GM21717 (cell line): ENCODE measurements around the gene CSF2RB.

Source experiments
- ATAC-seq: cut with Tn5 transposase; IDR thresholded peaks from one replicate; pipeline ENCODE4 v1.9.1; 2021; ENCODE audit warnings: mild to moderate bottlenecking, moderate library complexity; ENCODE audit not compliant: unreplicated experiment

The CSF2RB gene

DNA sequence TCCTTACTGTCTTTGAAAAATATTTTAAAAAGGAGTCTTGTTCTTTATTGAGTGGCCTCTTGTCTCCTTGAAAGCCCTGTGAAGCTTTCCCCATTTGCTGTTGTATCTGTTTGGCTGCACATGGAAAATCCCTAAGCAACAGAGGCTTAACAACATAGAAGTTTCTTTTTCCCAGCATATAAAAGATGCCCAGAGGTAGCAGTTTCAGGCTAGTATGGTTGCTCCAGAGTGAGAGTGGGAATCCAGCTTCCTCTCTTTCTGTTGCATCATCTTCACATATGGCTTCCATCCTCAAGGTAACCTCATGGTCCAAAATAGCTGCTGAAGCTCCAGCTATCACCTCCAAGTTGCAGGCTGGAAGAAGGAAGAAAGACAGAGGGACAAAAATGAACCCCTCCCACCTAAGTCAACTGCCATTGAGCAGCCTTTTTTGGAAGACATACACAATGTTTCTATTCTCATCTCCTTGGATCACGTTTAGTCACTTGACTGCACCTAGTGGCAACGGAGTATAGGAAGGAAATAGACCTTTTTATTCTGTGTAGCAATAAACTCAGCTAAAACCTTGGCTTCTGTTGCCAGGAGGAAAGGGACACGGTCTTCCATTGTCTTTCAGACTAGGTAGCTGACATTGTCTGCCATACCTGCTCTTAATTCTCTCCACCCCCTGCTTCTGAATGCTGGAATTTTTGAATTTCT, 5.3 kb downstream of the CSF2RB start:
- ATAC-seq = no peak

DNA sequence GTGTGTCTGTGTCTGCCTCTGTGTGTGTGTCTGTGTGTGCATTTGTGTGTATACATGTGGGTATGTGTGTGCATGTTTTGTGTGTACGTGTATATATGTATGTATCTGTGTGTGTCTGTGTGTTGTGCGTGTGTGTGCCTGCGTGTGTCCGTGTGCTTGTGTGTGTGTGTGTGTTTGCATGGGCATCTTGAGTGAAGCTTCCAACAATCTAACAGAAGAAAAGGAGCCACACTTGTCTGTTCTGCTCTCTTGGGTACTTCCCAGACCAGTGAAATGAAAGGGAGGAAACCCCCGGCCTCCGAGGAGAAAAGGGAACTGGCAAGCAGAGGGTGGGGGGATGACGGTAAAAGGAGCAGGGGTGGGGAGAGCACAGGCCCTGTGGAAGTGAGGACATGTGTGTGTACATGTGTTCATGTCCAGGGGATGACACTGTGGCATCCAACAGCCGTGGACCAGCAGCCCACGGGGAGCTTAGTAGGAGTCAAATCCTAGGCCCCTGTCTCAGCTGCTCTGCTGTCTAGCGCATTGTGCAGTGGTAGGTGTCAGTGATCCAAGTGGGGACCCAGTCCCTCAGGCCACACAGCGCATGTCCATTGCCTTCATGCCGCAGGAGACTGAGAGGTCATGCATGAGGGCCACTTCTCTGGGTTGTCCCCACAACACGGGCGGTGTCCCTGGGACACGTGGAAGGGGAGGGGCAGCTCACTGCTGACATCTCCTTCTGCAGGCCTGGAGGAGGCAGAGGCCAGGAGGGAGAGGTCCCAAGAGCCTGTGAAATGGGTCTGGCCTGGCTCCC, 8.1 kb downstream of the CSF2RB start:
- ATAC-seq = no peak

DNA sequence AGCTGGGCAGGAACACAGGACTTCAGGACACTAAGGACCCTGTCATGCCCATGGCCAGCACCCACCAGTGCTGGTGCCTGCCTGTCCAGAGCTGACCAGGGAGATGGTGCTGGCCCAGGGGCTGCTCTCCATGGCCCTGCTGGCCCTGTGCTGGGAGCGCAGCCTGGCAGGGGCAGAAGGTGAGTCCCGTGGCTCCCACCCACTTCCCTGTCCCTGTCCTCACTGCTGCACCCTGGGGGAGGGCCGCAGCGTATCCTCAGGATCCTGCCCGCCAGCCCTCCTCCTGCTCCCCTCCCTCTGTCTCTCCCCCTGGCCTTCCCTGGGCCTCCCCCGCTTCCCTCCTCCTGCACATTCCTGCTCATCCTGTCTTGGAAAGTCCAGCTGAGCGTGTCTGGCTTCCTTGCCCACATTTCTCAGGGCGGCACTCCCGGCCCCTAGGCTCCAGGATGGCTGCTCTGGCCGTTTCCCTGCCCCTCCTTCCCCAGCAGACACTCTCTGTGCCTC, 8.7 kb downstream of the CSF2RB start:
- ATAC-seq = no peak

DNA sequence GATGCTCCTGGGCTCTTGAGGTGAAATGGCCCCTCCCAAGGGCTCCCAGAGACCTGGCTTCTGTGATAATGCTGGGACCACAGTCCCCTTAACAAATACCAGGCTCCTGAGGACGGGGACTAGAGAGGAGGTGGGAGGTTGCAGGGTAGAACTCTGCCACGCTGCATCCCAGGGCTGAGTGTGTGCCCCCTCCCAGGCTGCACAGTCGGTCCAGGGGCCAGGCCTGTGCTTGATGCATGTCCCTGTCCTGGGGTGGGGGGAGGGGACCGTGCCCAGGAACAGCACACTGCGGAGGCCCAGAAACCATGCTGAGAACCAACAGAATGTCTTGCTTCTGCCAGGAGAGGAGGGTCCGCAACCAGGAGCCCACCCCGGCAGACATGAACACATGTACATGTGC, 9.3 kb downstream of the CSF2RB start:
- ATAC-seq = no peak

DNA sequence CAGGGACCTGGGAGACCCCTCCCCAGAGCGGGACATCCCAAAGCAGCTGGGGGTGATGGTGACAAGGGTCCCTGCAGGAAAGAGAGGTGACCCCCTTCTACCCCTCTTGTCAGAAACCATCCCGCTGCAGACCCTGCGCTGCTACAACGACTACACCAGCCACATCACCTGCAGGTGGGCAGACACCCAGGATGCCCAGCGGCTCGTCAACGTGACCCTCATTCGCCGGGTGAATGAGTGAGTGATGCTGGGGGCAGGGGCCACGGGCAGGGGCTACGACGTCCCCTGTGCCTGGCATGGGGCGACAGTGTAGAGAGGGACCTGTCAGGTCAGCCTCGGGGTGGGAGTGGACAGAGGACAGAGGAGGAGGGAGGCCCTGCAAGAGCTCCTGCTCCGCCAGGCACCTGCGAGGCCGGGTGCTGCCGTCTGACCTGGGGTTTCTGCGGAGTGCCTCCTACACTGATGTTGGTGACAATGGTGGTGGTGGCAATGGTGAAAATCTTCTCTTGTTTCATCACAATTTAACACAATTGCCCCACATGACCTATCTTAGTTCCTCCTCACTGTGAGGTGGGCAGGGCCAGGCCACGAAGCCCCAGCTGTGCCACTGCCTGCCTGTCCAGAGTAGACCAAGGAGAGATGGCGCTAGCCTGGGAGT, 9.8 kb downstream of the CSF2RB start:
- no peak for ATAC-seq

DNA sequence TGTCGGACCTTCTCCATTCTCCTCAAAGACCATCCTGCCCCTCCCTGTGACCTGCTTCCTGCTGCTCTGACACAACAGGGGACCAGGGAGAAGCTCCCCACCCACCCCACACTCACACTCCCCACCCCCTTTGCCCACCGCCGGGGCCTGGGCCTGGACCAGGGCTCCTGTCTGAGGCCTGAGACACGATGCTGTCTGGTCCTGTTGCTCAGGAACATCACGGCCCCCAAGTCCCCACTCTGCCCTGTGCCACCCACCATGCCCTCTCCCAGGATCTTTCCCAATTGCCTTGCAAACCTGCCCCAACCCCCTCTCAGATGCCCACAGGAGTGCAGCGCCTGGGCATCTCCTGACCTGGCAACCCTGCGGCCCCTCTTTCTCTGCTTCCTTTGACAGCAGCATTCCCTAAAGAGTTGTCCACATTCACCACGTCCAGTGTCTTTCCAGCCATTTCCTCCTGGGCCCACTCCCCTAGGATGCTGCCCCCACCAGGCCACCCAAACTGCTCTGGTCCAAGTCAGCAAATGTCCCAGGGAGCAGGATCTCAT, 10.8 kb downstream of the CSF2RB start:
- no peak for ATAC-seq

DNA sequence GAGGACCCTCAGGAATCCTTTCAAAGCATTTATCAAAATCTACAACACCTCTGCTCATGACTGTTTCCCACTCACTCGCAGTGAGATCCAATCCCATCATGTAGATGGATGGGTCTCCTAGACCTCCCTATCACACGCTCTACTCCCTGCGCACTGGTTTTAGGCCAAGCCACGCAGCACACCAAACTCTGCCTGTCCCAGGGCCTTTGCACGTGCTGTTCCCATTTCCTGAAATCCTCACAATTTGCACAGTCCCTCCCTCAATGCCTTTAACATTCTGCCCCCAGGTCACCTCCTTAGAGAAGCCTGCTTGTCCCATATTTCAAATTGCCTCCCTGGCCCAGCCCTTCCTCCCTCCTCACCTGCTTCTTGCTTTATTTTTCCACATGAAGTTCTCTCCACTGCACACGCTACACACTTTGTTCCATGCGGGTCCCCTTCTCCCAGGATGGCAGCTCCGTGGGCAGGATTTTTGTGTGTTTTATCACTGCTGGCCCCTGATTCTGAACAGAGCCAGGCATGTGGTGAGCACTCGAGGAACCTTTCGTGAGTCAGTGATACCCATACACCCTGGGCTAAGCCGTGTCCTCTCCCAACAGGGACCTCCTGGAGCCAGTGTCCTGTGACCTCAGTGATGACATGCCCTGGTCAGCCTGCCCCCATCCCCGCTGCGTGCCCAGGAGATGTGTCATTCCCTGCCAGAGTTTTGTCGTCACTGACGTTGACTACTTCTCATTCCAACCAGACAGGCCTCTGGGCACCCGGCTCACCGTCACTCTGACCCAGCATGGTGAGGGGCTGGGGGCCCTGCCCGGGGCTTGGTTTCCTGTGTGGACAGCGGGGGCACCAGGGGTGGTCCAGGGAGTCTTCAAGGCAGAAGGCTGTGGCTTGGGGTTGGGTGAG, 12.2 kb downstream of the CSF2RB start:
- ATAC-seq = no peak

DNA sequence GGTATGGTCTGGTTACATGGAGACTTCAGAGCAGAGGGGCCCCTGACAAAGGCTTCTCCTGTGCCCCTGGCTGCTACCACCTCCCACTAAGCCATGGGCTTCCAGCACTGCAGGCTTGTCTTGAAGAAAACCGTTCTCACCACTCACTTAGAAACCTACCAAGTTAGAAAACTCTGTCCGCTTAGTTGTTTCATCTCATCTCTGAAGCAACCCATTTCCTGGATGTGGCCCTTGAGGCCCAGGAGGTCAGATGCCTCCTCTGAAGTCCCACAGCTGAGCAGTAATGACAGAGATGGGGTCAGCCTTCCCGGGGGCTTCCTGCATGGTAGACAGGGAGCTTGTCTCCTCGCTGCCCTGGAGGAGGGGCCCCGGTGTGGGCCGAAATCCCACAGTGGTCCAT, 12.9 kb downstream of the CSF2RB start:
- ATAC-seq = no peak

DNA sequence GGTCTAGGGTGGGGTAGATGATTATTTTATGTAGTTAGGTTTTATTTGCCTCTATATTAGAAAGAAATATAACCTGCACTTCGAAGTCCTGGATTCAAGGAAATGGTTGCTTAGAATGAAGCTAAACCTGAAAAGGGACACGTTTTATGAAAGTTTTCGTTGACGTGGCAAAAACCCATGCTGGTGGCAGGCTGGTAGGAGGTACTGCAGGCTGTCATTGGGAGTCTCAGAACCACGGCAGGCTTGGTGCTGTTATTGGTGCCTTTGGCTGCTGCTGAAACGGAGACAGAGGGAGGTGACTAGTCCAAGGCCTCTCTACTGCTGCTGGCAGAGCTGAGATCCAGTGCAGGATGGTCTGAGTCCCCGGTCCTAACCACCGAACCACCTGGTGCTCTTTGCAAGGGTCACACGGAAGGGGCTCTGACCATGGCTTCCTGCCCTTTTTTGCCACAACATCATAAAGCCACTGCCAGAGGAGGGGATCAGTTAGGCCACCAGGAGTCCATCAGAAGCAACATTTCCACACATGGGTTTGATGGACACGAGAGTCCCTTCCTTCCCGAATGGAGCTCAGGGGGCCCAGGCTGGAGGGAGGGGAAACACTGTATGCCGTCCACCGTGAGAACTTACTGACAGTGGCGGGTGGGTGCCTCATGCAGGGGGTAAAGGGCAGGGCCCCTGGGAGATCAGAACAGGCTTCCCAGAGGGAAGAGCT, 13.4 kb downstream of the CSF2RB start:
- ATAC-seq = no peak

DNA sequence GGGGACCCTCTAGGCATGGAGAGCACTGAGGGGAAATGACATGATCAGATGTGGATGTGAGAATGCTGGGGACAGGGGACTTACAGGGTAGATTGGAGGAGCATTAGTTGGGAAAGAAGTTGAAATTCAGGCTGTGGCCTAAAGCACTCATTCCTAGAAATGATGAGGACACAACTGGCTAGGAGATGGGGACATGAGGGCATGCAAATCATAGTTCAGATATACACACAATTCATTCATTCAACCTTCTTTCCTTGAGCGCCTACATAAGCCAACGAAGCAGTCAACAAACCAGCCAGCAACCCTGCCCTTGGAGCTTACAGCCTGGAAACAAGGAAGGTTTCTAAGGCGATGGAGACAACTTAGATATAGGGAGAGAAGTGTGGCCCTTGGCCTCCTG, 14.2 kb downstream of the CSF2RB start:
- no peak for ATAC-seq

DNA sequence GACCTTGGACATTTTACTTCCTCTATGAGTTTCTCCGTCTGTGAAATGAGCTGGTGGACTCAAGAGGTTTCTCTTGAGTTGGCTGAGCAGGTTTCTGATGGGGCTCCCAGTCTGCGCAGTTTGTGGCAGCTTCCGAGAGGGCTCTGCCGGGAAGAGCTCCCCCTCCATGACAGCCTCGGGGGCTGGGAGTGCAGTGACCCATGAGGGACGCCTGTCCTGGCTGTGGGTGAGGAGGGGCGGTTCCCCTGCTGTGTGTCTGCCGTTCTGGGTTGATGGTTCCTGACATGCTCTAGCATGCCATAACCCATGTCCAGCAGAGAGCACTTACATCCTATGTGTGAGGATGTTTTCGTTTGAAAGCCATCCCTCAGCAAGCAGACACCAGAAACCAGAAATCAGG, 14.8 kb downstream of the CSF2RB start:
- ATAC-seq = no peak

DNA sequence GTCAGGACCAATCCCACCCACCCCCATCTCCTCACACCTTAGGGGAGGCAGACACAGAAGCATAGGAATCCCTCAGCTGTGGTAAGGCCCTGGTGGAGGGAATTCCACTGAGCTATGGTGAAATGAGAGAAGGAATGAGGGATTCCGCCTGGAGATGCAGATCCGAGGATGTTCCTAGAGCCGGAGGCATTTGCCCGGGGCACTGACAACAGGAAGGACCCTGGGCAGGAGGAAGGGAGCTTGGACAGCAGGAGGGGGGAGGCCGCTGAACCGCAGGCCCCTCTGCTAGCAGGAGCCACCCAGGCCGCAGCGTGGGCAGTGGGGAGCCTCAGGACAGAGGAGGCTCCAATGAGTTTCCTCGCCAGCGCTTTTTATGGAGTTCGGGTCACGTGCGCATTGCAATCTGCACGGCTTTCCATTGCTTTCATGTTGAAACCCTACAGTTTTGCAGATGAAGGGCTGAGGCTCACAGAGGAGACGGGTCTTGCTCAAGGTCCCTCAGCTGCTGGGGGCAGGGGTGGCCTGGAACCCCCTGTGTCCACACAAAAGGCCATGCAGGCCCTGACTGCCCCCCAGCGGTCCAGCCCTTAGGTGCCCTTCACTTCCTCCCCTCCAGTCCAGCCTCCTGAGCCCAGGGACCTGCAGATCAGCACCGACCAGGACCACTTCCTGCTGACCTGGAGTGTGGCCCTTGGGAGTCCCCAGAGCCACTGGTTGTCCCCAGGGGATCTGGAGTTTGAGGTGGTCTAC, 15.5 kb downstream of the CSF2RB start:
- no peak for ATAC-seq

DNA sequence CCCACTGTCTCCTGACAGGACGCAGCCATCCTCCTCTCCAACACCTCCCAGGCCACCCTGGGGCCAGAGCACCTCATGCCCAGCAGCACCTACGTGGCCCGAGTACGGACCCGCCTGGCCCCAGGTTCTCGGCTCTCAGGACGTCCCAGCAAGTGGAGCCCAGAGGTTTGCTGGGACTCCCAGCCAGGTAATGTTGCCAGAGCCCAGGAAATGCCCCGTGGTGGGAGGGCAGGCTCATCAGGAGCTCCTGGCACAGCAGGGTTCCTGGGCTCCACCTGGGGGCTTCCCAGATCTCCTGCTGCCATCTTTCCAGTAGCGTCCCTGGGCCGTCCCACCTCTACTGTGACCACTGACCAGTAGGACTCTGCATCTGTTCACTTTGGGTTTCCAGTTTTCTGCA, 16.2 kb downstream of the CSF2RB start:
- no peak for ATAC-seq

DNA sequence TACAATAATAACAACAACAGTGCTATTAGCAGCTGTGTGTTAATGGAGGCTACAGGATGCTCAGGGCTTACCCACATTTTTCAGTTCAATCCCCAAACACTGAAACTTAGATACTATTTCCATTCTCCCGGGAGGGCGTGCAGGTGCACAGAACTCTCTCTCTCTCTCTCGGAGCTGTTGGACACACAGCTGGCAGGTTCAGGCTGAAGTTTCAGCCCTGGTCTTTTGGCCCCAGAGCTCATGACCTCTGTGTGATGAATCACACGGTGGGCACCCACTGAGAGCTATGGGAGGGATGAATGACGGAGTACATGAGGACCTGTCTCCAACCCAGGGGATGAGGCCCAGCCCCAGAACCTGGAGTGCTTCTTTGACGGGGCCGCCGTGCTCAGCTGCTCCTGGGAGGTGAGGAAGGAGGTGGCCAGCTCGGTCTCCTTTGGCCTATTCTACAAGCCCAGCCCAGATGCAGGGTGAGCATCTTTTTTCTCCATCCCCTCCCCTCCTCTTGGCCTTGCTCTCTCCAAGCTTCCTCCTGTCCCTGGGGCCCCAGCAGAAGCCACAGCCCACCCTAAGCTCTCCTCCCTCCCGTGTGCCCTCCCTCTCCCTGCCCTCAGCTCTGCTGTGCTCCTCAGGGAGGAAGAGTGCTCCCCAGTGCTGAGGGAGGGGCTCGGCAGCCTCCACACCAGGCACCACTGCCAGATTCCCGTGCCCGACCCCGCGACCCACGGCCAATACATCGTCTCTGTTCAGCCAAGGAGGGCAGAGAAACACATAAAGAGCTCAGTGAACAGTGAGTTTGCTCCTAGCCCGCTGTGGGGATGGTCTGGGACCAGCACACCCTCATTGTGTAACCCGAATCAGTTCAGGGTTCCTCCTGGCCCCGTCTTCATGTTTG, 16.9 kb downstream of the CSF2RB start:
- ATAC-seq = no peak

DNA sequence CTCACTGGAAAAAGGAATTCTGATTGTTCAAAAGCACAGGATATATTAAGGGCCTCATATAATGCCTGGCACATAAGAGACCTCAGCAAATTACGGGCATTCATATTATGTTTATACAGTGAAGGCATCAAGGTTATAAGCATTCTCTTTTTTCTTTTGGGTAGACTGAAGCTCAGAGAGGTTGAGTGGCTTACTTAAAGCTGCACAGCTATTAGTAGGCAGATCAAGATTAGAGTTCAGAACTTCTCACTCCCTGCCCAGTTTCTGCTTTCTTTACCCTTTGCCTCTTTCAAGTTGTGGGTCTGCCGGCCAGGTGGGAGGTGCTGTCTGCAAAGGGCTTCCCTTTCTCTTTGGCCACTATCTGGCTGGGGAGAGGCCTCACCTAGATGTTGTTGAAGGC, 18.0 kb downstream of the CSF2RB start:
- no peak for ATAC-seq

DNA sequence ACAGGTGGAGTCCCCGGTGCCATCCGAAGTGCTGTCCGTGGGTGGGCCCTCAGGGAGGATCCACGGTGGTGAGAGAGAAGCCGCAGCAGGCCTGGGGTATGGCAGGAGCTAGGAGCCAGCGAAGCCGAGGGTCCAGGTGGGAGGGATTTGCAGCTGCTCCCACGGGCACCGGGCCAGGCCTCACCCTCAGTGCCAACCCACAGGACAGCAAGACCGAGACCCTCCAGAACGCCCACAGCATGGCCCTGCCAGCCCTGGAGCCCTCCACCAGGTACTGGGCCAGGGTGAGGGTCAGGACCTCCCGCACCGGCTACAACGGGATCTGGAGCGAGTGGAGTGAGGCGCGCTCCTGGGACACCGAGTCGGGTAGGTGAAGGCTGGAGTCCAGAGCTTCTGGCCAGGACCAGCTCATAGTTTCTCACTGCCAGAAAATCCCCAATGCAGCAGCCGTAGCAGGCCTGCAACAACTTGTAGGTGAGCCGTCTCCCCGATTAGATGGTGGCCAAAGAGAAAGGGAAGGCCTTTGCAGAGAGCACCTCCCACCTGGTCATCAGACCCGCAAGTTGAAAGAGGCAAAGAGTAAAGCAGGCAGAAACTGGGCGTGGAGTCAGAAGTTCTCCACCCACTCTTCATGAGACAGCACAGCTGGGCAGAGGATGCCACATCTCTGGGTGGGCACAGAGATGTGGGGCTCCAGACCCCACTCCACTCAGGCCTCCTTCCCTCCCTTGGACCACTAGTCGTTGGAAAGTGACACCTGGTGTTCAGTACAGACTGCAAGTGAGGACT, 20.4 kb downstream of the CSF2RB start:
- ATAC-seq = no peak
